Mesodermal cell (in vitro differentiated cells): ENCODE measurements around the gene SIRT5.

Source experiments
- H3K27ac ChIP-seq: 2 replicates; pipeline ENCODE4 v1.7.0; 2013; ENCODE audit warnings: mild to moderate bottlenecking, low read depth, low read length, moderate library complexity; ENCODE audit not compliant: severe bottlenecking
- H3K36me3 ChIP-seq: 2 replicates; pipeline ENCODE4 v1.7.1; 2013; ENCODE audit warnings: mild to moderate bottlenecking, low read length, moderate library complexity; ENCODE audit not compliant: control insufficient read depth, insufficient read depth
- H3K4me1 ChIP-seq: one replicate; pipeline ENCODE4 v1.7.1; 2013; ENCODE audit warnings: mild to moderate bottlenecking, low read length; ENCODE audit not compliant: insufficient read depth, control insufficient read depth, poor library complexity, severe bottlenecking
- H3K4me3 ChIP-seq: 2 replicates; pipeline ENCODE4 v1.7.0; 2013; ENCODE audit warnings: low read length, control low read depth, mild to moderate bottlenecking; ENCODE audit not compliant: insufficient read depth, poor library complexity, severe bottlenecking; ENCODE audit errors: extremely low read depth
- H3K9me3 ChIP-seq: 2 replicates; pipeline ENCODE4 v1.7.1; 2013; ENCODE audit warnings: mild to moderate bottlenecking, low read length, moderate library complexity; ENCODE audit not compliant: control insufficient read depth
- WGBS, 2 experiments: methylation state at CpG; one replicate each; pipeline ENCODE4 v1.1.5; 2013; ENCODE audit warnings: missing lambda C conversion rate in 2 of 2; ENCODE audit not compliant: insufficient coverage in 2 of 2; 5-methylcytosine and 5-hydroxymethylcytosine counted together

SIRT5 gene

GRCh38 chr6:13572240-13572639, 2.2 kb upstream of the SIRT5 start:
- 90 to 98% methylated on average over 6 to 7 of the region's 7 CpGs for WGBS, 2 experiments
- H3K9me3 ChIP-seq = peaks cover 6% of the 10 kb centered on the region

GRCh38 chr6:13572951-13573654, 1.3 kb upstream of the SIRT5 start:
- H3K4me1 ChIP-seq = peaks cover 8% of the 10 kb centered on the region
- H3K4me3 ChIP-seq = peak overlapping the region; percentile 88
- 87 to 88% methylated on average over 7 to 9 of the region's 16 CpGs for WGBS, 2 experiments
- H3K36me3 ChIP-seq = no peaks in the 10 kb centered on the region
- H3K27ac ChIP-seq = no peak overlapping the region
- H3K9me3 ChIP-seq = peaks cover 11% of the 10 kb centered on the region

More at GRCh38 chr6:13572240-13572639, 2.2 kb upstream of the SIRT5 start:
- no peak overlapping the region for H3K4me3 ChIP-seq
- peaks cover 8% of the 10 kb centered on the region for H3K4me1 ChIP-seq
- no peak overlapping the region for H3K27ac ChIP-seq
- no peaks in the 10 kb centered on the region for H3K36me3 ChIP-seq

GRCh38 chr6:13573669-13574110, 711 bp upstream of the SIRT5 start:
- peaks cover 8% of the 10 kb centered on the region for H3K4me1 ChIP-seq
- H3K27ac ChIP-seq = peak overlapping the region; percentile 85
- peak overlapping the region; percentile 88 for H3K4me3 ChIP-seq
- H3K9me3 ChIP-seq = peaks cover 11% of the 10 kb centered on the region
- WGBS, 2 experiments = 15 to 22% methylated on average over 13 of the region's 14 CpGs
- no peaks in the 10 kb centered on the region for H3K36me3 ChIP-seq

GRCh38 chr6:13574149-13574570, 241 bp upstream of the SIRT5 start:
- Histone ChIP-seq H3K36me3 (no peaks in the 10 kb centered on the region), H3K4me3 (peak overlapping the region; percentile 88), H3K9me3 (peaks cover 11% of the 10 kb centered on the region), H3K4me1 (peaks cover 8% of the 10 kb centered on the region), H3K27ac (peak overlapping the region; percentile 85)
- 0% methylated on average over 12 to 30 of the region's 46 CpGs for WGBS, 2 experiments

- Histone ChIP-seq H3K36me3 (peaks cover 1% of the 10 kb centered on the region), H3K27ac (peak overlapping the region; percentile 85), H3K4me3 (peak overlapping the region; percentile 88), H3K4me1 (peaks cover 8% of the 10 kb centered on the region), H3K9me3 (peaks cover 11% of the 10 kb centered on the region)
- WGBS, 2 experiments = 13% methylated on average over 1 of the region's 3 CpGs; no CpG with 5 or more reads in 1 of the 2 experiments
Measured at GRCh38 chr6:13575377-13575775, 975 bp downstream of the SIRT5 start.

GRCh38 chr6:13576017-13576416, 1.6 kb downstream of the SIRT5 start:
- Histone ChIP-seq H3K4me3 (no peak overlapping the region), H3K36me3 (peaks cover 6% of the 10 kb centered on the region), H3K4me1 (peaks cover 8% of the 10 kb centered on the region), H3K9me3 (peaks cover 11% of the 10 kb centered on the region), H3K27ac (no peak overlapping the region)
- WGBS, 2 experiments = 100% methylated on average over 1 of the region's 3 CpGs; no CpG with 5 or more reads in 1 of the 2 experiments

- H3K9me3 ChIP-seq = peaks cover 11% of the 10 kb centered on the region
- 100% methylated on average over 2 of the region's 3 CpGs; no CpG with 5 or more reads in 1 of the 2 experiments for WGBS, 2 experiments
- no peak overlapping the region for H3K27ac ChIP-seq
- peaks cover 8% of the 10 kb centered on the region for H3K4me1 ChIP-seq
- peaks cover 15% of the 10 kb centered on the region for H3K36me3 ChIP-seq
- H3K4me3 ChIP-seq = no peak overlapping the region
Measured at GRCh38 chr6:13577926-13578325, 3.5 kb downstream of the SIRT5 start.

- H3K9me3 ChIP-seq = peaks cover 11% of the 10 kb centered on the region
- H3K36me3 ChIP-seq = peaks cover 19% of the 10 kb centered on the region
- no peak overlapping the region for H3K4me3 ChIP-seq
- no peak overlapping the region for H3K27ac ChIP-seq
- H3K4me1 ChIP-seq = no peaks in the 10 kb centered on the region
- WGBS, 2 experiments = no CpG with 5 or more reads among the region's 1 CpG
Measured at GRCh38 chr6:13579911-13580310, 5.5 kb downstream of the SIRT5 start.

GRCh38 chr6:13581700-13582229, 7.4 kb downstream of the SIRT5 start:
- peaks cover 3% of the 10 kb centered on the region for H3K4me1 ChIP-seq
- H3K9me3 ChIP-seq = peaks cover 9% of the 10 kb centered on the region
- H3K36me3 ChIP-seq = peaks cover 19% of the 10 kb centered on the region
- H3K27ac ChIP-seq = no peak overlapping the region
- 88 to 97% methylated on average over 8 of the region's 9 CpGs for WGBS, 2 experiments
- no peak overlapping the region for H3K4me3 ChIP-seq

GRCh38 chr6:13586603-13587542, 12.5 kb downstream of the SIRT5 start:
- H3K4me3 ChIP-seq = no peak overlapping the region
- no peak overlapping the region for H3K27ac ChIP-seq
- H3K9me3 ChIP-seq = no peaks in the 10 kb centered on the region
- H3K4me1 ChIP-seq = peaks cover 11% of the 10 kb centered on the region
- WGBS, 2 experiments = 87 to 94% methylated on average over 5 to 7 of the region's 7 CpGs
- peaks cover 33% of the 10 kb centered on the region for H3K36me3 ChIP-seq
